ENCODE data around the gene DAB1. TPM values are rescaled to one million over a fixed set of nuclear protein-coding genes. Genes with fewer than 3 reads are reported as not detected.

Gene DAB1
- polyA plus RNA-seq, 1 donor from 2014 or later = 11.4 TPM

- Histone ChIP-seq H3K79me2 (replicated peaks; ENCODE audit: insufficient read depth, low read length) (no peaks in the 10 kb centered on the region), H3K36me3 (ENCODE audit: insufficient read depth, low read length) (no peaks in the 10 kb centered on the region), H3K27me3 (ENCODE audit: insufficient read depth, low read depth, low read length) (no peaks in the 10 kb centered on the region), H3K4me2 (ENCODE audit: low read length) (no peak overlapping the region), H3K4me3 (ENCODE audit: low read length) (no peak overlapping the region), H3K9me3 (ENCODE audit: low read length) (no peaks in the 10 kb centered on the region), H3K9me2 (ENCODE audit: insufficient read depth, low read length) (no peaks in the 10 kb centered on the region), H3K27ac (ENCODE audit: low read length) (no peak overlapping the region), H4K20me1 (ENCODE audit: insufficient read depth) (no peaks in the 10 kb centered on the region), H2AFZ (ENCODE audit: low read depth, low read length) (no peak overlapping the region), H3K9ac (ENCODE audit: low read length) (no peak overlapping the region), H3F3A (ENCODE audit: insufficient read depth, low read length, poor library complexity, severe bottlenecking) (no peaks in the 10 kb centered on the region)
- TF ChIP-seq EZH2 (IDR thresholded peaks at IDR 0.05; ENCODE audit: borderline replicate concordance, insufficient read depth, low read length, poor library complexity, severe bottlenecking) (no peak), RAD21 (conservative IDR thresholded peaks at IDR 0.05) (no peak), EP300 (conservative IDR thresholded peaks at IDR 0.05; ENCODE audit: poor library complexity, severe bottlenecking) (no peak), MXI1 (conservative IDR thresholded peaks at IDR 0.05; ENCODE audit: poor library complexity, severe bottlenecking) (no peak), REST (IDR thresholded peaks at IDR 0.05; ENCODE audit: borderline replicate concordance) (no peak), TAF1 (IDR thresholded peaks at IDR 0.05; ENCODE audit: low read depth) (no peak), SMC3 (conservative IDR thresholded peaks at IDR 0.05; ENCODE audit: poor library complexity) (no peak), POLR2AphosphoS5 (IDR thresholded peaks at IDR 0.05) (no peak)
- TF ChIP-seq, protein P1, sequence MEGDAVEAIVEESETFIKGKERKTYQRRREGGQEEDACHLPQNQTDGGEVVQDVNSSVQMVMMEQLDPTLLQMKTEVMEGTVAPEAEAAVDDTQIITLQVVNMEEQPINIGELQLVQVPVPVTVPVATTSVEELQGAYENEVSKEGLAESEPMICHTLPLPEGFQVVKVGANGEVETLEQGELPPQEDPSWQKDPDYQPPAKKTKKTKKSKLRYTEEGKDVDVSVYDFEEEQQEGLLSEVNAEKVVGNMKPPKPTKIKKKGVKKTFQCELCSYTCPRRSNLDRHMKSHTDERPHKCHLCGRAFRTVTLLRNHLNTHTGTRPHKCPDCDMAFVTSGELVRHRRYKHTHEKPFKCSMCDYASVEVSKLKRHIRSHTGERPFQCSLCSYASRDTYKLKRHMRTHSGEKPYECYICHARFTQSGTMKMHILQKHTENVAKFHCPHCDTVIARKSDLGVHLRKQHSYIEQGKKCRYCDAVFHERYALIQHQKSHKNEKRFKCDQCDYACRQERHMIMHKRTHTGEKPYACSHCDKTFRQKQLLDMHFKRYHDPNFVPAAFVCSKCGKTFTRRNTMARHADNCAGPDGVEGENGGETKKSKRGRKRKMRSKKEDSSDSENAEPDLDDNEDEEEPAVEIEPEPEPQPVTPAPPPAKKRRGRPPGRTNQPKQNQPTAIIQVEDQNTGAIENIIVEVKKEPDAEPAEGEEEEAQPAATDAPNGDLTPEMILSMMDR (IDR thresholded peaks at IDR 0.05; ENCODE audit: poor library complexity, severe bottlenecking) = no peak
These were observed 258.3 kb downstream of the DAB1 start for GRCh38 chr1:57165546-57165945.

DNA sequence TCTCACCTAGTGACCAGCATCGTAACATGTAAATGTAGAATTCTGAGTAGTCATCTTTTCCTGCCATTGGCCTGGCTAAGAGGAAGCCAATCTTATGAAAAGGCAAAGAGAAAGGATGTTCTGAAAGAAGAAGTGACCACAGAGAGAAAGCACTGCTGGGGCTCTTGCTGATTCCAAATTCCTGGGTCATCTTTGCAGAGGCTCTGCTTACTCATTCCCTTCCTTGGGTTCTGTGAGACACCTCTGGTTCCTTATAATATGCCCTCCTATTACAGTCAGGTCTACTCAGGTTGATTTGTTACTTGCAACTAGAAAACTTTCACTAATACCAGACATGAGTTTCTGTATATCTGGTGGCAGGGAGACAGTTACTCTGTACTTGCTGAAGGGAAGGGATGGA is 259.3 kb downstream of the DAB1 start:
- no peaks in the 10 kb centered on the region for H3K9me2 ChIP-seq (ENCODE audit: insufficient read depth, low read length)
- no peaks in the 10 kb centered on the region for H3K27me3 ChIP-seq (ENCODE audit: insufficient read depth, low read depth, low read length)
- no peak overlapping the region for H2AFZ ChIP-seq (ENCODE audit: low read depth, low read length)
- no peaks in the 10 kb centered on the region for H3F3A ChIP-seq (ENCODE audit: insufficient read depth, low read length, poor library complexity, severe bottlenecking)
- no peaks in the 10 kb centered on the region for H3K36me3 ChIP-seq (ENCODE audit: insufficient read depth, low read length)
- H4K20me1 ChIP-seq (ENCODE audit: insufficient read depth) = no peaks in the 10 kb centered on the region
- TF ChIP-seq EP300 (conservative IDR thresholded peaks at IDR 0.05; ENCODE audit: poor library complexity, severe bottlenecking) (no peak), REST (IDR thresholded peaks at IDR 0.05; ENCODE audit: borderline replicate concordance) (no peak), EZH2 (IDR thresholded peaks at IDR 0.05; ENCODE audit: borderline replicate concordance, insufficient read depth, low read length, poor library complexity, severe bottlenecking) (no peak), MXI1 (conservative IDR thresholded peaks at IDR 0.05; ENCODE audit: poor library complexity, severe bottlenecking) (no peak), RAD21 (conservative IDR thresholded peaks at IDR 0.05) (no peak), TAF1 (IDR thresholded peaks at IDR 0.05; ENCODE audit: low read depth) (no peak)
- H3K9me3 ChIP-seq (ENCODE audit: low read length) = no peaks in the 10 kb centered on the region
- H3K27ac ChIP-seq (ENCODE audit: low read length) = no peak overlapping the region
- no peak overlapping the region for H3K4me2 ChIP-seq (ENCODE audit: low read length)
- no peak overlapping the region for H3K9ac ChIP-seq (ENCODE audit: low read length)
- no peak overlapping the region for H3K4me3 ChIP-seq (ENCODE audit: low read length)
- H3K79me2 ChIP-seq (replicated peaks; ENCODE audit: insufficient read depth, low read length) = no peaks in the 10 kb centered on the region

Measured in neural cell (in vitro differentiated cells).